ENCODE measurements around the gene GALNT16. TPM values are rescaled to one million over a fixed set of nuclear protein-coding genes. Genes with fewer than 3 reads are reported as not detected.

Gene GALNT16
- total and polyA plus RNA-seq, 8 donors: 0.53 to 2.2 (median 1.6) TPM; not detected in 1

GRCh38 chr14:69285661-69286255 lies 25.8 kb downstream of the GALNT16 start:
- 73 to 81% (median 79%) methylated on average over 7 of the region's 7 CpGs for WGBS, 5 donors
- Histone ChIP-seq H3K27ac (no peak overlapping the region), H3K36me3 (no peaks in the 10 kb centered on the region), H3K27me3 (no peaks in the 10 kb centered on the region), H3K4me3 (no peak overlapping the region), H3K9me3 (no peaks in the 10 kb centered on the region), H3K4me1 (peaks cover 0 to 20% (median 17%) of the 10 kb centered on the region in 4 donors)
- intact Hi-C loops (cut with DNase I; ENCODE audit: low total_unique reads): no loop called here
- DNase-seq: no peak
- no peak for TF ChIP-seq CTCF (IDR thresholded peaks at IDR 0.05)
- no peak for TF ChIP-seq POLR2A (IDR thresholded peaks at IDR 0.05)
- no peak for TF ChIP-seq POLR2AphosphoS5 (IDR thresholded peaks at IDR 0.05)
- TF ChIP-seq EP300 (IDR thresholded peaks at IDR 0.05): no peak

GRCh38 chr14:69287098-69288010 lies 27.4 kb downstream of the GALNT16 start:
- Histone ChIP-seq H3K4me3 (no peak overlapping the region), H3K27me3 (no peaks in the 10 kb centered on the region), H3K4me1 (peaks cover 0 to 20% (median 17%) of the 10 kb centered on the region in 4 donors), H3K36me3 (no peaks in the 10 kb centered on the region), H3K9me3 (no peaks in the 10 kb centered on the region), H3K27ac (peak overlapping the region in 4 of 5 donors; percentile 44 to 65 (median 52))
- intact Hi-C loops (cut with DNase I; ENCODE audit: low total_unique reads): no loop called here
- DNase-seq: peak in 1 of 2 donors; percentile 51
- TF ChIP-seq CTCF (IDR thresholded peaks at IDR 0.05) (no peak), POLR2AphosphoS5 (IDR thresholded peaks at IDR 0.05) (no peak), POLR2A (IDR thresholded peaks at IDR 0.05) (no peak), EP300 (IDR thresholded peaks at IDR 0.05) (no peak)
- WGBS, 5 donors: 44 to 63% (median 55%) methylated on average over 9 of the region's 9 CpGs

GRCh38 chr14:69288011-69288771 lies 28.2 kb downstream of the GALNT16 start:
- Histone ChIP-seq H3K36me3 (no peaks in the 10 kb centered on the region), H3K4me1 (peaks cover 0 to 20% (median 17%) of the 10 kb centered on the region in 4 donors), H3K27ac (peak overlapping the region in 4 of 5 donors; percentile 44 to 65 (median 52)), H3K9me3 (no peaks in the 10 kb centered on the region), H3K4me3 (no peak overlapping the region), H3K27me3 (no peaks in the 10 kb centered on the region)
- intact Hi-C loops (cut with DNase I; ENCODE audit: low total_unique reads): no loop called here
- TF ChIP-seq EP300 (IDR thresholded peaks at IDR 0.05) (no peak), CTCF (IDR thresholded peaks at IDR 0.05) (peak in 4 of 7 experiments; percentile 15 to 38 (median 34))
- 57 to 66% (median 63%) methylated on average over 8 of the region's 8 CpGs for WGBS, 5 donors
- peak; percentile 33 to 49 for DNase-seq
